ENCODE measurements around the gene BRICD5.

DNA sequence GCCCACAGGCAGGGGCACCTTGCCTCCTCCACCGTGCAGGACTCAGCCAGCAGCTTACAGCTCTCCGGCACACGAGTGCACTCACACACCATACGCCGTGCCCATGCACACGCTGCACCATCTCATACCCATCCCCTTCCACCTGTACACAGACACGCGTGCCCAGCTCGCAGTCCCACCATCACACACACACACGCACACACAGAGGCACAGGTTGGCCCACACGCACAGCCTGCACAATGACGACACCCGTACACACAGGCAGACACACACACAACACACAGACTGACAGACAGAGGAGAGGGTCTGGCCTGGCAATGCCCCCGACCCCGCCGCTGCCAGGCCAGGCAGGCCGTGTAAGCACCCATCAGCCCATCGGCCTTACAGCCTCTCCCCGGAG lies 26.3 kb downstream of the BRICD5 start:
- TF ChIP-seq GATA3 (IDR thresholded peaks at IDR 0.05; ENCODE audit: low read depth, low read length): no peak
- no peak for TF ChIP-seq GATA2 (IDR thresholded peaks at IDR 0.05; ENCODE audit: low read depth, low read length)

Data from SH-SY5Y (cell line).